HG02623 (cell line): Measurements from ENCODE around the gene PRPS2.
A peak's percentile ranks its signal among the peaks of the same experiment; 100 is the strongest.

Source experiments
- ATAC-seq: cut with Tn5 transposase; IDR thresholded peaks from one replicate; pipeline ENCODE4 v1.9.1; 2021; ENCODE audit warnings: moderate library complexity; ENCODE audit not compliant: unreplicated experiment

The PRPS2 gene

DNA sequence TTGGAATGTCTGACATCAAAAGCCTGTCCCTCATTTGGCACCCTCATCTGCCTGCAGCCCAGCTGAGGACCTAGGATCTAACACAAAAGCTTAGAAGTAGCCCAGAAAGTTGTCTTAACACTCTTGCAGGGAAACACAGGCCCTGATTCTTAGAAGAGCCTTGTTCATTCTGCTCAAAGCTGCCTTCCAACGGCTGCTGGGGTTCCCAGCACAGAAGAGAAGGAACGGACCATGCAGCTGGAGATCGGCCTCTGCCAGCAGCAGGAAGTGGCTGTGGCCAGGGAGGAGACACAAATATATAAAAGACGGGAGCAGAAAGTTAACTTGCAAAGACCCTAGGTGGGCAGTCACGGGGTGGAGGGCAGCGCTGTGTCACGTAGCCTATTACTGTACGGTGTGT lies 20.4 kb downstream of the PRPS2 start:
- ATAC-seq: no peak

DNA sequence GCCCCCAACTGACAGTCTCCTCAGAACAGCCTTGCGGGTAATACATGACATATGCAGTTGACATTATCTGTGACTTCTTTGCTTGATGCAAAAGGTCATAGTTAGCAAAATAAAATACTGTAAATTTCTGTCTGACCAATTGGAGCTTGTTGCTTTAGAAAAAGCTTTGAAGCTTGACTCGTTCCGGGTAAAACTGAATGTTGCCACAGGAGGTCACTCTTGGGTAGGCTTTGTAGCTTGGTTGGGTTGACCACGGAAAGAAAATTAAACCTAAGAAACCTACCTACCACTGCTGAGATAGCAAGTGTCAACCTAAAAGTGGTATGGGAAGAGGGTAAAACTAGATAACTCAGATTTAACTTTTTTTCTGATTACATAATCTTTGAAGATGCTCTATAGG lies 23.2 kb downstream of the PRPS2 start:
- ATAC-seq: no peak

DNA sequence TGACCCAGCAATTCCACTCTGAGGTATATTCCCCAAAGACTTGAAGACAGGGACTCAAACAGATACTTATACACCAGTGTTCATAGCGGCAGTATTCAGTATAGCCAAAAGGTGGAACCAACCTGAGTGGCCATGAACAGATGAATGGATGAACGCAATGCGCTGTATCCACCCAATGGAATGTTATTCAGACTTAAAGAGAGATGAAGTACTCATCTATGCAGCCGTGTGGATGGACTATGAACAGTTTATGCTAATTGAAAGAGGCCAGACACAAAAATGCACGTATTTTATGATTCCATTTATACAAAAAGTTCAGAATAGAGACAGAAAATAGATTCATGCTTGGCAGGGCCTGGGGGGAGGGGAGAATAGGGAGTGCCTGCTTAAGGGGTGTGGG lies 26.3 kb downstream of the PRPS2 start:
- no peak for ATAC-seq

DNA sequence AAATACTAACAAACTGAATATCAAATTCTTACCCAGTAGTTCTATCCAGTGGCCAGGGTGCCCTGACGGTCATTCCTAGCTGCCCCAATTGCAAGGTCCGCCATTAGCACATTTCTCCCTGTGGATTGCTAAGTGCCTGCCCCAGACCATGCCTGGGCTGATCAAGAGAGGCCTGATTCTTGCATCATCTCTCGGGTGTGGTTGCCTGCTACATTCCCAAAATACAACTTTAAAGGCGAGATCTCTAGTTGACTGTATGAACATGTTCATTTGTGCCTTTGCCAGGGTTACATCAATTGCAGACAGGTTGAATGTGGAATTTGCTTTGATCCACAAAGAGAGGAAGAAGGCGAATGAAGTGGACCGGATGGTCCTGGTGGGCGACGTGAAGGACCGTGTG lies 28.0 kb downstream of the PRPS2 start:
- no peak for ATAC-seq

DNA sequence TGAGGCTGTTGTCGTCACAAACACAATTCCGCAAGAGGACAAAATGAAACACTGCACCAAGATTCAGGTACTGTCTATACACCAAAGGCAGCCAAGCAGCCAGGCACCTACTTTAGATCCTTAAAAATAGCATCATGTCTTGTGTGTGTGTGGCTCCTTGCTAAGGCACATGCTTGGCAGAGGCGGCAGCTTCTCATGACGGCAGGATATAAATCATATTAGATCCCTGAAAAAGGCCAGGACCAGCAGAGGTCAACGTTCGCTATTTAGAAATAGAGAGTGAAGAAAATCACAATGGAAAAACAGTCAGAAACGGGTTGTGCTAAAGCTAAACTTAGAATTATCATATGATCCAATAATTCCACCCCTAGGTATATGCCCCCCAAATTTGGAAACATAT lies 29.5 kb downstream of the PRPS2 start:
- ATAC-seq: no peak

DNA sequence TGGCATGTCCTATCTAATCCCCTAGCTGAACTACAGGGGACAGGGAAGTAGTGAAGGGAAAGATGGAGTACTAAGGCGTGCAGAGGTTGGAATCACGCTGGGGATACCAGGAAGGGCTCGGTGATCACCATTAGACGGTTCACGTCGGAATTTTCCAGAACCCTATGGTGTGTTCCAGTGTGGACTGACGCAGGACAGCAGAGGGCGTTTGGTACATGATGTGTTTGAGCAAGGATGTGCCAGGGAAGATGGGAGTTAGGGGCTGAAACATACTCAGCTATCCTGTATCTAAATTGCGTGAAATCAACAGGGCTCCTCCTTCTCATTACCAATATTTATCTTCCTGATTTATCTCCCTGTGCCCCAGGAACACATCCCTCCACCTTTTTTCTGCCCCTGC lies 33.7 kb downstream of the PRPS2 start:
- no peak for ATAC-seq

DNA sequence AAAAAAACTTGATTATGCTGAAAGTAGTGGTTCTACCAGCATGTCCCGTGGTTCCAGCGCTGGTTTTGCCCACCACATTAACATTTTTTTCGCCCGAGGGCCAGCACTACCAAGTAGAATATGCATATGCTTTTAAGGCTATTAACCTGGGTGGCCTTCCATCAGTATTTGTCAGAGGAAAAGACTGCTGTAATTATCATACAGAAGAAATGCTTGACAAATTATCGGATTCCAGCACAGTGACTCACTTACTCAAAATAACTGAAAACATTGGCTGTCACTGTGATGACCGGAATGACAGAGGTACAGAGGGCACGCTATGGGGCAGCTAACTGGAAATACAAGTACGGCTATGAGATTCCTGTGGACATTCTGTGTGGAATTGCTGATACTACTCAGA lies 34.6 kb downstream of the PRPS2 start:
- ATAC-seq: no peak

DNA sequence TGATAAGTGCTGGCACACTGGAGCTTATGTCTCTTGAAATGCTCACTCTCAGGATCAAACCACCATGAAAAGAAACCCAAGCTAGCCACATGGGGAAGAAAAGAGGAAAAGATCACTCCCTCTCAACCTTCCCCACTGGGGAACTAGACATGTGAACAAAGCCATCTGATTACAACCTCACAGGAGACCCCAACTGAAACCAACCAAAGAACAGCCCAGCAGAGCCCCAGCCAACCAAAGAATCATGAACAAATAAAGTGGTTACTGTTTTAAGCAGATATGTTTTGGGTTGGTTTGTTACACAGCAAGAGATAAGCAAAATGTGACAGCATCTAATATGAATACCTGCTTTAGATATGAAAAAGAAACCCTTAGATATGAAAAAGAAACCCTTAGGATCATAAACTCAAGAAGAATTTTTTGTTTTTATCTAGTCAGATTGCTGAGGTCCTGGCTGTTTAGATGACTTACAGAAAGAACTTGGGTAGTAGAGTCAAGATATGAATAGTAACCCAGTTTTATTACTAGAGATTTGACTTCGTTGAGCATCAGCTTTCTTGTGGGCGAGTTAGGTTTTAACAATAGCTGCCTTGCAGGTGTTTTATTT lies 52.0 kb downstream of the PRPS2 start:
- ATAC-seq: peak; percentile 20

DNA sequence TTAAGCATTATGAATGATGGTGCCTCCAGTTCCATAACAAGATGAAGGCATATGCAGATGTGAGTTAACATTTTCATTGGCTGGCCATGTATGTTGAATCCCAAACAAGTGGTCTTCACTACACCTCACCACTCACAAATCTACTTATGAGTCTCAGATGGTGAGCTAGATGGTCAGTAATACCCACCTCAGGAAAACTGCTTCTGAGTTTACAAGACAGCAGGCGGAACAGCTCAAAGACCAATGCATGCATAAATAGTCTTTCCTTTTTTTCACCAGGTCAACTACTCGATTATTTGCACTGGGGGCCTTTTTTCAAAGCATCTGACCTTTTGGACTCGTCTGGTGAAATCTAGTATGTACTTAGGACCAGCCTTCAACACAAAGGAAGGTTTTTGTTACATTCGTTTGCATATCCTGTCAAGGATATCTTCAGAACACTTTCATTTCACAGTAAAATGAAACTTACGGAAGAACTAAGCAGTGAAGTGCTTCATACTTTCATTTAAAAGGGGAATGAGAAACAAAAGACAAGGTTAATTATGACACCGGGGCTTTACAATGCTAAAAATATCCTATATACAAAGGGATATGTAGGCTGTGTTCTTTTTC lies 52.6 kb downstream of the PRPS2 start:
- peak; percentile 83 for ATAC-seq

DNA sequence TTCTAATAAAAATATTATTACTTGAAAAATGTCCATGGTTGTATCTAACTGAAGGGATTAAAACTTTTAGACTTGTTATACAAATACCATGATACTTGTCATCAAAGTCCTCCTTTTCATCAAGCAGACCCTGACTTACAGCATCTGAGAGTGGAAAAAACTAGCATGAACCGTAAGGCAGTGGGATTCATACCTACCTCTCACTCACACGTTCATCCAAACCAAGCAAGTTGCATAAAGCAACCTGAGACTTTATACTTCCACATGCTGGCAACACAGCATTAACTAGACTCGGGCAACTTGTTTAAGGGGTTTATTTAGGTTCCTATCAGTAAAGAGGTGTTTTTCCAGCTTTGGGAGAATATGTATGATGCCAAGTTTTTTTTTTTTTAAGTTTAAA lies 53.1 kb downstream of the PRPS2 start:
- no peak for ATAC-seq

DNA sequence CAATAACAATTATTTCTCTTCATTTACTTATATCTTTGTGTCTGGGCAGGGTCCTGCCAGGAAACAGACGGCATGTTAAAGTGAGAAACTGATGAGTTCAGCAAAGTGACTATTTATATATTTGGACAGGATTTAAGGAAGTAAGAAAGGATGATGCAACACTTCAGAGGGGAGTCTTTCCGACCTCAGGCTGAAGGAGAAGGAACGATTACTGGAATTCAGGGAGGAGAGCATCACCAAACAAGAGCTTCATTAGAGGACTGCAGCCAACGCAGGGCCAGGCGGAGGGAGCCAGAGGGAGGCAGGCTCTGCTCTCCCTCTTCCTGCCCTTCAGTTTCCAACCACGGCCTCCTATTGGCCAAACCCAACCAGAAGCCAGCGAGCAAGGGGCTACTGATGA lies 74.1 kb downstream of the PRPS2 start:
- no peak for ATAC-seq

DNA sequence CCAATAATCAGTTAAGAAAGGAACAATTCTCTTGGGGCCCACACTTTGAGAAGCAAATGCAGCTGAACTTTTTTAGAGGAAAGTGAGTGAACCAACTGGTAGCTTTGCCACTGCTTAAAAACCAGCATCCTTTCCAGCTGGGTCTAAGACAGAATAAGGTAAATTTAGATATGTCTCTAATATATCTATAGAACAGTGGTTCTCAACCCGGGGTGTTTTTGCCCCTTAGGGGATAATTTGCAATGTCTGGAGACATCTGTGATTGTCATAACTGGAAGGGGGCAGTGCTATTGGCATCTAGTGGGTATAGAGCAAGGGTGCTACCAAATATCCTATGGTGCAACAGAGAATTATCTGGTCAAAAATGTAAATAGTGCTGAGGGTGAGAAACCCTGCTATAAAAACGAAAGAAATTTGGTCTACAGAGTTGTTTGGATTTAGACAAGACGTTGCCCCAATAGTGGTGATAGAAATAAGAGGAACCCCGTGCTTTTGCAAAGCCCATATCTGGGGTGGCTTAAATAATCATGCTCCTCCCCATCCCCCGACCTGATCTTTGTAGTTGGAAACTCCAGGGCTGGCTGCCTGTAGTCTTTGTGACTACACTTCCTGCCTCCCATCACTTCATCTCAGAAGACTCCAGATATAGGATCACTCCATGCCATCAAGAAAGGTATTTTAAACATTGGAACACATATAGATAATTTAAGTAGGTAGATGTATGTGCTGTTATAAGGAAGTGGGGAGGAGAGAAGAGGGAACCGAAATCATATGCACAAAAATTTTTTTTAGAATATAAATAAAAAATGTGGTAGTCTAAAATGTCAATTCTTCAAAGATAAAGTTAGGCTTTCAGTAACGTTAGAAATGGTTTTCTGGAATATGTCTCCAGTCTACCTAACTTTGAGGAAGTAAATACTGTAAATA lies 75.5 kb downstream of the PRPS2 start, which contains the start of gene TLR7:
Gene TLR7, plus strand, starts transcription at position 622 of the 927 bp plus-strand sequence. CDS start 507 bp downstream, outside the sequence.
- no peak for ATAC-seq

DNA sequence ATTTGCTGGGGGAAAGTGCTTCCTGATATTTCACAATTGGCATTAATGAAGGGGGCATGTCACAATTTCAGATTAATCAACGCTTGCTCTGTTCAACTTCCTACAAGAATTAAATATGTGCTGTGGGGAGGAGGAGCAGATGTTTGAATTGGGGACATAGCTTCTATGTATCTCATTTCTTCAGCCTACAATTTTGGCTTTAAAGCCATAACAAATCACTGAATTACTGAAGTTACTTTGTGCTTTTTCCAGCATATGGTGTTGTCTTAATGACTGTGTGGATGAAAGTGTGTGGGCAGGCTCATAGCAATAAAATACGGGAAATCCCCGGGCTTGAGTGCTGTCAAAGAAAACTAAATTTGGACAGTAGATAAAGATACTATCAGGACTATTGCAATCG lies 76.5 kb downstream of the PRPS2 start:
- ATAC-seq: no peak

DNA sequence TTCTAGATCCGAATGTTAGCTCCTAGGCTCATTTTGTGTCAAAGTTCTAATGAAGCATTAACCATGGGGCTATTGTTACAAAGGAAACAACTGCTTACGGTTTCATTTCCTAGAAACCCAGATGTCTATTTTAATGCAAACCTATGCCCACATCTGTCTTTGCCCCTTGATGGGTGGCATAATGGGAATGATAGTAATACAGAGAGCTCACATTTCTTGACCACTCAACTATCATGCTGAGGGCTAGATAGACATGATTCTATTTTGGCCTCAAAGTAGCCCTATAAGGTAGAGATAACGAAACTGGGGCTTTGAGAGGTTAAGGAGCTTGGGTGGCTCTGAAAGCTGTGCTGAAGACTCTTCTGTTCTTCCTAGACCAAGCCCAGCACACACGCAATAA lies 77.5 kb downstream of the PRPS2 start:
- peak; percentile 41 for ATAC-seq

DNA sequence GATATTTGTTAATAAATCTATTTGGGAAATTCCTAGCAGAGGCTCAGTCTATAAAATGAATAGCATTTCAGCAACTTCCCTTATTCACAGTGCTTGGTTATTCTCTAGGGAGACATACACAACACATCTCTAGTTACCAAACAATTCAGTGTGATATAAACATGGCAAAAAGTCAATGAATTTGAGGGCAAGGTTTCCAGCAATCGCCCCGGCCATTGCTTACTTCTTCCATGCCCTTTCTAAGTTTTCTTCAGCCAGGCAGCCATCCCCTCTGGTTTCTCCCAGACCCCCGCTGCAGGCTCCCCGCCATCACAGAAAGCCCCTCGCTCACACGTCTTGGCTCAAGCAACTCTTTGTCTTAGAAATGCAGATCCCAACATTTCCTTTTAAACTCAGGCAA lies 80.0 kb downstream of the PRPS2 start:
- ATAC-seq: no peak

DNA sequence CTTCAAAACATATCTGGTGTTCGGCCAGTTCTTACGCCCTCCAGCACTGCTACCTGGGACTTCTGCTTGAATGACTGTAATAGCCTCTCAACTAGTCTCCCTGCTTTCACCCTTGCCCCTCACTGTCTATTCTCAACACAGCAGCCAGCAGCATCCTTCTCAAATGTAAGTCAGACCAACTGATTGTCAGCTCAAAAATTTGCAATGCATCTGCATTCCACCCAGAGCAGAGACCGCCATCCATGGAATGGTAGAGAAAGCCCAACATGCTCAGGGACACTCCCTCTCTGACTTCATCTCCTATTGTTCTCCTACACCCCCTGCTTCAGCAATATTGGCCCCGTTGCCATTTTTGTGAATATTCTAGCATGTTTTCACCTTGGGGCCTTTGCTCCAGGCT lies 81.5 kb downstream of the PRPS2 start:
- no peak for ATAC-seq
